Trophoblast cell (in vitro differentiated cells and primary cell): ENCODE results near the gene CSNK2A1.

Experiments used
- DNase-seq, 2 donors: peaks; one replicate each; pipeline ENCODE4 v3.0.0-alpha.2; 2016
- H2AFZ ChIP-seq: 2 replicates; pipeline ENCODE4 v1.6.1; 2013; ENCODE audit warnings: low read length, moderate library complexity, mild to moderate bottlenecking; ENCODE audit not compliant: insufficient read depth, poor library complexity
- H2AK5ac ChIP-seq: 2 replicates; pipeline ENCODE4 v1.6.1; 2013; ENCODE audit warnings: mild to moderate bottlenecking, low read length
- H2BK120ac ChIP-seq: 2 replicates; pipeline ENCODE4 v1.6.1; 2013; ENCODE audit warnings: low read length, mild to moderate bottlenecking, moderate library complexity; ENCODE audit not compliant: insufficient read depth, poor library complexity
- H2BK12ac ChIP-seq: 2 replicates; pipeline ENCODE4 v1.6.1; 2013; ENCODE audit warnings: mild to moderate bottlenecking, low read length, moderate library complexity
- H2BK5ac ChIP-seq: 2 replicates; pipeline ENCODE4 v1.6.1; 2013; ENCODE audit warnings: low read length, low read depth, moderate library complexity, mild to moderate bottlenecking; ENCODE audit not compliant: poor library complexity
- H3K14ac ChIP-seq: 2 replicates; pipeline ENCODE4 v1.6.1; 2013; ENCODE audit warnings: mild to moderate bottlenecking, low read length
- H3K18ac ChIP-seq: 2 replicates; pipeline ENCODE4 v1.6.1; 2013; ENCODE audit warnings: mild to moderate bottlenecking, low read length
- H3K23ac ChIP-seq: 2 replicates; pipeline ENCODE4 v1.6.1; 2013; ENCODE audit warnings: low read length
- H3K27ac ChIP-seq: 2 replicates; pipeline ENCODE4 v1.5.1; 2013; ENCODE audit warnings: low read depth, mild to moderate bottlenecking, inconsistent platforms, low read length, moderate library complexity
- H3K27me3 ChIP-seq: 2 replicates; pipeline ENCODE4 v1.6.1; 2013; ENCODE audit warnings: inconsistent platforms, mild to moderate bottlenecking, low read length, moderate library complexity; ENCODE audit not compliant: insufficient read depth
- H3K36me3 ChIP-seq, 2 experiments: 1 replicate in 1 of 2; 2 replicates in 1 of 2; pipeline ENCODE4 v1.6.1; 2013; ENCODE audit warnings: low read length in 2 of 2, mild to moderate bottlenecking in 2 of 2, moderate library complexity in 1 of 2; ENCODE audit not compliant: insufficient read depth in 2 of 2, control insufficient read depth in 1 of 2
- H3K4ac ChIP-seq: 2 replicates; pipeline ENCODE4 v1.6.1; 2013; ENCODE audit warnings: low read depth, mild to moderate bottlenecking, low read length, moderate library complexity
- H3K4me1 ChIP-seq, 2 experiments: 1 replicate in 1 of 2; 2 replicates in 1 of 2; pipeline ENCODE4 v1.6.1; 2013; ENCODE audit warnings: low read length in 2 of 2, mild to moderate bottlenecking in 2 of 2, moderate library complexity in 1 of 2; ENCODE audit not compliant: insufficient read depth in 2 of 2, control insufficient read depth in 1 of 2
- H3K4me2 ChIP-seq: 2 replicates; pipeline ENCODE4 v1.6.1; 2013; ENCODE audit warnings: inconsistent platforms, mild to moderate bottlenecking, low read length, moderate library complexity
- H3K4me3 ChIP-seq: 2 replicates; pipeline ENCODE4 v1.5.1; 2013; ENCODE audit warnings: mild to moderate bottlenecking, low read depth, low read length, inconsistent platforms
- H3K79me1 ChIP-seq: one replicate; pipeline ENCODE4 v1.6.1; 2013; ENCODE audit warnings: low read length
- H3K79me2 ChIP-seq: 2 replicates; pipeline ENCODE4 v1.6.1; 2013; ENCODE audit warnings: low read length, mild to moderate bottlenecking; ENCODE audit not compliant: control insufficient read depth, insufficient read depth, poor library complexity
- H3K9ac ChIP-seq: 2 replicates; pipeline ENCODE4 v1.6.1; 2013; ENCODE audit warnings: mild to moderate bottlenecking, low read length
- H3K9me3 ChIP-seq: 2 replicates; pipeline ENCODE4 v1.6.1; 2013; ENCODE audit warnings: low read depth, mild to moderate bottlenecking, control low read depth, inconsistent platforms, low read length; ENCODE audit not compliant: insufficient read depth
- H4K12ac ChIP-seq: 2 replicates; pipeline ENCODE4 v1.6.1; 2013; ENCODE audit warnings: low read depth, mild to moderate bottlenecking, low read length, moderate library complexity
- H4K8ac ChIP-seq: 2 replicates; pipeline ENCODE4 v1.6.1; 2013; ENCODE audit warnings: low read depth, mild to moderate bottlenecking, low read length, moderate library complexity
- H4K91ac ChIP-seq: one replicate; pipeline ENCODE4 v1.6.1; 2013; ENCODE audit warnings: low read depth, mild to moderate bottlenecking, low read length, moderate library complexity
- WGBS: extraction: QIAGEN DNeasy Blood & Tissue Kit; methylation state at CpG from one replicate; pipeline ENCODE4 v1.1.7; 2013; ENCODE audit warnings: missing lambda C conversion rate; ENCODE audit not compliant: insufficient read length, insufficient coverage; ENCODE audit errors: extremely low coverage; 5-methylcytosine and 5-hydroxymethylcytosine counted together

CSNK2A1 gene

GRCh38 chr20:438571-439469 is 104.8 kb downstream of the CSNK2A1 start:
- Histone ChIP-seq H3K14ac (no peak overlapping the region), H3K36me3 (peaks cover 61 to 79% of the 10 kb centered on the region in 2 experiments), H4K91ac (no peak overlapping the region), H3K27me3 (no peaks in the 10 kb centered on the region), H3K18ac (no peak overlapping the region), H4K12ac (no peak overlapping the region), H2BK120ac (no peak overlapping the region), H3K79me1 (no peaks in the 10 kb centered on the region), H2BK12ac (no peak overlapping the region), H3K4me3 (no peak overlapping the region), H3K9me3 (peaks cover 3% of the 10 kb centered on the region), H3K23ac (no peak overlapping the region), H4K8ac (no peak overlapping the region), H3K4ac (no peak overlapping the region), H3K4me2 (no peak overlapping the region), H3K9ac (no peak overlapping the region), H3K4me1 (no peaks in the 10 kb centered on the region), H3K79me2 (no peaks in the 10 kb centered on the region), H3K27ac (no peak overlapping the region), H2AFZ (no peak overlapping the region), H2AK5ac (no peak overlapping the region), H2BK5ac (no peak overlapping the region)
- no peak for DNase-seq
- WGBS, result no CpG with 5 or more reads among the region's 18 CpGs

DNA sequence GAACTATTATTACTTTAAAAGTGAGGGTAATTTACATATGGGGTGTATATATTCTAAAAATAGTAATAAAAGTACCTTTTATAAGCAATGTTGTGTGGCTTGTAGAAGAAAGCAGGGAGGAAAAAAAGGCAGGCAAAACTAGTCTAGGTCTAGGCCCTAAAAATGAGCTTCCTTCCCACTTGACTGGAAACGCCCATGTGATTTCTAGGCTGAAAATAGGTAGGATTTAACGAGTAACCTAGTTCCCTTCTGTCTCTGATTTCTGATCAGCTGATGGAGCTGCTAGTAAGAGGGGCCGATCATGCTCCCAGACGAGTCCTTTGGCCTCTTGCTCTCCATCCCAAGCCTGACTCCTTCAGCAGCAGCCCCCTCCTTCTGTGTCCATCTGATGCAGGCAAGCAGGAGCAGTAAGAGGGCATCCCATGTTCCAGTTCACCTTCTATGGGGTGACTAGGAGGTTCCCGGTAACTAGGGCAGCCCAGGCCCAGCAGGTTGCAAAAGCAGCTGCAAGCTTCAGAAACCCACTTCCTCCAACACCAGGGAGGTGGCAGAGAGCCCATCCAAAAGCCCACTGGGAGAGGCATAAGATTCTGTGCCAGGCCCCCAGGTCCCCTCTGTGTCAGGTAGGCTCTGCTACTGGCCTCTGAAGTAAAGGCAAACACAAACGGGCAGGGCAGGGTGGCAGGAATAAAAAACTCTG is 105.7 kb downstream of the CSNK2A1 start:
- Histone ChIP-seq H3K14ac (no peak overlapping the region), H3K27ac (no peak overlapping the region), H2BK12ac (no peak overlapping the region), H3K4ac (no peak overlapping the region), H3K9me3 (peaks cover 3% of the 10 kb centered on the region), H2AK5ac (no peak overlapping the region), H3K36me3 (peaks cover 60 to 73% of the 10 kb centered on the region in 2 experiments), H2AFZ (no peak overlapping the region), H3K4me2 (no peak overlapping the region), H3K9ac (no peak overlapping the region), H2BK120ac (no peak overlapping the region), H4K12ac (no peak overlapping the region), H3K23ac (no peak overlapping the region), H3K79me1 (no peaks in the 10 kb centered on the region), H4K8ac (no peak overlapping the region), H3K18ac (no peak overlapping the region), H2BK5ac (no peak overlapping the region), H3K27me3 (no peaks in the 10 kb centered on the region), H3K4me3 (no peak overlapping the region), H3K79me2 (no peaks in the 10 kb centered on the region), H4K91ac (no peak overlapping the region), H3K4me1 (no peaks in the 10 kb centered on the region)
- WGBS, result no CpG with 5 or more reads among the region's 6 CpGs
- no peak for DNase-seq

DNA sequence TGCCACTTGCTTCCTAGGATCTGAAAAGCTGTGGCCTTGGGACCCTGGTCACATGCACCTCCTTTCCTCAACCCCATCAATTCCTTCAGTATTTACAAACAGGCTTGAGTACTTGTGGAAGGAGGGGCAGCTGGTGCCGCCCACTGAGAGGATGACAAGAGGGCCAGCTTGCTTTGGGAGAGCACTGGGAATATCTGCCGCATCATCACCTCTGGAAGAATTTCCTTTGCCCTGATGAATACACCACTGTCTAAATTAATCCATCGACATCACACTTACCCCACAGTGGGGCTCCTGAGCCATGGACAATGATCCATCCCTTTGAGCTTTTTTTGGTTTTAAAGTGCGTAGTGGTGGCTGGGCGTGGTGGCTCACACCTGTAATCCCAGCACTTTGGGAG is 107.1 kb downstream of the CSNK2A1 start:
- no peak overlapping the region for H3K4me3 ChIP-seq
- no peak overlapping the region for H3K14ac ChIP-seq
- no peak for DNase-seq
- H3K18ac ChIP-seq, result no peak overlapping the region
- no peak overlapping the region for H4K91ac ChIP-seq
- peaks cover 3% of the 10 kb centered on the region for H3K9me3 ChIP-seq
- H2AK5ac ChIP-seq, result no peak overlapping the region
- no peaks in the 10 kb centered on the region for H3K79me2 ChIP-seq
- no peak overlapping the region for H2BK12ac ChIP-seq
- WGBS, result no CpG with 5 or more reads among the region's 5 CpGs
- no peak overlapping the region for H2AFZ ChIP-seq
- no peak overlapping the region for H3K23ac ChIP-seq
- no peak overlapping the region for H4K12ac ChIP-seq
- no peak overlapping the region for H2BK5ac ChIP-seq
- no peak overlapping the region for H3K27ac ChIP-seq
- no peak overlapping the region for H4K8ac ChIP-seq
- no peak overlapping the region for H2BK120ac ChIP-seq
- H3K4me2 ChIP-seq, result no peak overlapping the region
- H3K9ac ChIP-seq, result no peak overlapping the region
- no peak overlapping the region for H3K4ac ChIP-seq
- no peaks in the 10 kb centered on the region for H3K79me1 ChIP-seq
- H3K4me1 ChIP-seq, result no peaks in the 10 kb centered on the region
- H3K27me3 ChIP-seq, result no peaks in the 10 kb centered on the region
- H3K36me3 ChIP-seq, result peaks cover 57 to 77% of the 10 kb centered on the region in 2 experiments

DNA sequence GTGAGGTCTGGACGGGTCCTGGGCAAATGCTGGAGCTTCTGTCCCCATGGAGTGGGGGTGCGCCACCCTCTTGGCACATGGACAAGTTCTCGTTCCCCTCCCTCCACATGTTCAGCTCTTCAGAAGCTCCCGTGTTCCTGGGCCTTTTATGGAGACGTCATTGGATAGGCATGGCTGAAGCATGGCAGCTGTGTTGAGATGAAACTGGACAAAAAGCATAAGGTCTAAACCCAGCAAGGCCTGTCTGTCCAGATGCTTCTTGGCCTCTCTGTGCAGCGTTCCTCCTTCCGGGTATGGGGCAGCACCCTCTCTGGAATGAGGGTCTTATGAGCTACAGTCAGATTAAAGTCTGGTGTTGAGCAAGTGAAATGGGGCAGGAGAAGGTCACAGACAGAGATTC is 108.0 kb downstream of the CSNK2A1 start:
- no peak overlapping the region for H3K9ac ChIP-seq
- no peak overlapping the region for H4K12ac ChIP-seq
- H3K79me2 ChIP-seq, result no peaks in the 10 kb centered on the region
- no peak overlapping the region for H2BK5ac ChIP-seq
- H2AK5ac ChIP-seq, result no peak overlapping the region
- H3K79me1 ChIP-seq, result no peaks in the 10 kb centered on the region
- H3K4me2 ChIP-seq, result no peak overlapping the region
- H3K4me3 ChIP-seq, result no peak overlapping the region
- H3K27ac ChIP-seq, result no peak overlapping the region
- H3K14ac ChIP-seq, result no peak overlapping the region
- H3K9me3 ChIP-seq, result peaks cover 3% of the 10 kb centered on the region
- no peaks in the 10 kb centered on the region for H3K27me3 ChIP-seq
- H3K4me1 ChIP-seq, result no peaks in the 10 kb centered on the region
- H4K8ac ChIP-seq, result no peak overlapping the region
- no peak overlapping the region for H2BK12ac ChIP-seq
- H4K91ac ChIP-seq, result no peak overlapping the region
- H3K23ac ChIP-seq, result no peak overlapping the region
- DNase-seq, result peak; percentile 55 to 71
- H2AFZ ChIP-seq, result no peak overlapping the region
- no CpG with 5 or more reads among the region's 7 CpGs for WGBS
- H2BK120ac ChIP-seq, result no peak overlapping the region
- H3K18ac ChIP-seq, result no peak overlapping the region
- H3K36me3 ChIP-seq, result peaks cover 55 to 78% of the 10 kb centered on the region in 2 experiments
- H3K4ac ChIP-seq, result no peak overlapping the region
